SK-N-SH treated with all-trans-retinoic acid at 6 μM for 48 hours (cell line): ENCODE data around the gene TMEM163.

Source experiments
- ARNTL ChIP-seq: fragments of 450-650 bp; formaldehyde crosslinking; IDR thresholded peaks from 2 replicates; pipeline ENCODE4 v1.5.0; 2020; ENCODE audit warnings: low read depth, mild to moderate bottlenecking, moderate library complexity, borderline replicate concordance
- CSDC2 ChIP-seq: fragments of 250-450 bp; sonication (Bioruptor Pico); IDR thresholded peaks from 2 replicates; pipeline ENCODE4 v1.5.0; 2020; ENCODE audit warnings: mild to moderate bottlenecking, moderate library complexity
- GLIS3 ChIP-seq: fragments of 250-450 bp; sonication (Bioruptor Pico); IDR thresholded peaks from 2 replicates; pipeline ENCODE4 v1.5.0; 2020; ENCODE audit warnings: mild to moderate bottlenecking, moderate library complexity
- PATZ1 ChIP-seq: fragments of 250-450 bp; sonication (Bioruptor Pico); IDR thresholded peaks from 2 replicates; pipeline ENCODE4 v1.8.0; 2020; ENCODE audit warnings: mild to moderate bottlenecking, moderate library complexity, borderline replicate concordance
- SNAI2 ChIP-seq: fragments of 250-450 bp; sonication (Bioruptor Pico); IDR thresholded peaks from 2 replicates; pipeline ENCODE4 v1.5.0; 2020; ENCODE audit warnings: mild to moderate bottlenecking, moderate library complexity
- TCF4 ChIP-seq: fragments of 250-450 bp; sonication (Bioruptor Pico); IDR thresholded peaks from 2 replicates; pipeline ENCODE4 v1.8.0; 2021; ENCODE audit warnings: mild to moderate bottlenecking, moderate library complexity, borderline replicate concordance
- TOX ChIP-seq: fragments of 250-450 bp; sonication (Bioruptor Pico); IDR thresholded peaks from 2 replicates; pipeline ENCODE4 v1.8.0; 2021; ENCODE audit warnings: mild to moderate bottlenecking, moderate library complexity, borderline replicate concordance
- ZNF70 ChIP-seq: fragments of 450-650 bp; formaldehyde crosslinking; IDR thresholded peaks from 2 replicates; pipeline ENCODE4 v1.5.0; 2020; ENCODE audit warnings: mild to moderate bottlenecking, moderate library complexity
- ZNF8 ChIP-seq: fragments of 450-650 bp; formaldehyde crosslinking; IDR thresholded peaks from 2 replicates; pipeline ENCODE4 v1.5.0; 2020; ENCODE audit warnings: mild to moderate bottlenecking, moderate library complexity

GRCh38 chr2:134659724-134660123, 59.1 kb downstream of the TMEM163 start:
- TF ChIP-seq ZNF70 (CRISPR knock-in tag) (no peak), ARNTL (CRISPR knock-in tag) (no peak), GLIS3 (CRISPR knock-in tag) (no peak), SNAI2 (CRISPR knock-in tag) (no peak), TOX (CRISPR knock-in tag) (no peak), PATZ1 (CRISPR knock-in tag) (no peak), ZNF8 (no peak), CSDC2 (CRISPR knock-in tag) (no peak), TCF4 (no peak)
